ENCODE data around the gene INPP5A. TPM values are rescaled to one million over a fixed set of nuclear protein-coding genes. Genes with fewer than 3 reads are reported as not detected.
A peak's percentile ranks its signal among the peaks of the same experiment; 100 is the strongest.

The INPP5A gene
- total RNA-seq, 1 donor from 2014 or later: 105 TPM

DNA sequence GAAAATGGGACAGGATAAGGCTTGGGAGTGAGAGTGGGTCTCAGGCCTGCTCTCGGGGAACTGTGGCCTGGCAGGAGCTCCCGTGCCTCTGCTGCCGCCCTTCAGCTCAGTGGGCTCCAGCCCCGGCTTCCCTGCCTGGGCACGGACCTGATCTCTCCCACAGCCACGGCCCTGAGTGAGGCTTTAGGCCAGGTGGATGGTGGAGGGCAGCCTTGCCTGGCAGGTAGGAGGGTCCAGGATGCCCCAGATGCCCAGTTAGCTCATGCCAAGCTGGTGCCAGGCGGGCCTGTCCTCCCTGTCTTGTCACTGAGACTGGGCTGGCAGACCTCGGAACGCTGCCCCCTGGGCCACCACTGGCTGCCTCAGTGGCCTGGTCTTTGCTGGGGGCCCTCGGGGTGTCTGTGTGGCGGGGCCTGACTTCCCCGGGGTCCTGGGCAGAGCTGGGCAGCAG lies 116.6 kb downstream of the INPP5A start:
- peaks cover 8% of the 10 kb centered on the region for H3K4me1 ChIP-seq
- no peak for TF ChIP-seq CTCF (IDR thresholded peaks at IDR 0.05; ENCODE audit: borderline replicate concordance)
- no peak overlapping the region for H3K27ac ChIP-seq (replicated peaks)
- peaks cover 36% of the 10 kb centered on the region for H3K36me3 ChIP-seq
- intact Hi-C loops (cut with micrococcal nuclease): no loop called here
- no peaks in the 10 kb centered on the region for H3K27me3 ChIP-seq (ENCODE audit: low read depth)
- no peak for DNase-seq
- no peak overlapping the region for H3K4me3 ChIP-seq
- no peaks in the 10 kb centered on the region for H3K9me3 ChIP-seq (replicated peaks)

DNA sequence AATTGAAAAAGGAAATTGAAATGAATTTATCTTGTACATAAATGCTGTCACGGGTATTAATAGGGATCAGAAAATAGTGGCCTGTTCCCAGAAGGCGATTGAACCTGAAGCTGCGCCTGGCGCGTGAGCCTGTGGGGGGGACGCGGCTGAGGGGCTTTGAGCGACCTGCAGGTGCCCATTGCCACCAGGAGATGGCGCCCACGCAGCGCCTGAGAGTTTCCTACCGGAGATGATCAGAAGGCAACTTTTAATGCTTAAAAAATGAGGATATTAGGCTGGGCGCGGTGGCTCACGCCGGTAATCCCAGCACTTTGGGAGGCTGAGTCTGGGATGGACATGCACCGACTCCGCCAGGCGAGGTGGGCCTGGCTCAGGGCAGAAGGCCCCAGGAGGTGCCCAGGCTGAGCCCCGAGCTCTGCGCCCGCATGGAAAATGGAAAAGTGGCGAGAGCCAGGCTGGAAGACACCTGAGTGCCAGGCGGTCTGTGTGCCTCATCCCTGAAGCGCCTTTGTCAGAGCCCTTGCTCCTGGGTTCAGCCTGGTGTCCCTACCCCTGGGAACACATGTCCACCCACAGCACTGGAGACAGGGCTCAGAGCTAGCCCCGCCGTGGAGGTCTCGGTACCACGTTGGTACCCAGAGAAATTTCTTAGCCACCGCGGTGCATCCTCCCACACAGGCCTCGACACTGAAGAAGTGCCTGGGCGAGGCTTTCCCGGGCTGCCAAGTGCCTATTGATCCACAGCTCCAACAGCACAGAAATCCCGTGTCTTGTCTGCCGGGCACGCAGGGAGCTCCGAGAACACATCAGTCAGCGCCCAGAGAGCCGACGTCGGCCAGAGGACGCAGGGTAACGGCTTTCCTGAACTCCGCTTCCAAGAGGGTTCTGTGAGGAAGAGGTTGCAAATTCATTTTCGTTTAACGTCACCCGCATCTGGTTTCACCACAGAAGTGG lies 117.4 kb downstream of the INPP5A start:
- intact Hi-C loops (cut with micrococcal nuclease): no loop called here
- no peak overlapping the region for H3K4me3 ChIP-seq
- no peaks in the 10 kb centered on the region for H3K27me3 ChIP-seq (ENCODE audit: low read depth)
- peaks cover 16% of the 10 kb centered on the region for H3K4me1 ChIP-seq
- TF ChIP-seq CTCF (IDR thresholded peaks at IDR 0.05; ENCODE audit: borderline replicate concordance): peak; percentile 93
- H3K27ac ChIP-seq (replicated peaks): no peak overlapping the region
- H3K36me3 ChIP-seq: peaks cover 44% of the 10 kb centered on the region
- H3K9me3 ChIP-seq (replicated peaks): no peaks in the 10 kb centered on the region
- peak; percentile 42 for DNase-seq

DNA sequence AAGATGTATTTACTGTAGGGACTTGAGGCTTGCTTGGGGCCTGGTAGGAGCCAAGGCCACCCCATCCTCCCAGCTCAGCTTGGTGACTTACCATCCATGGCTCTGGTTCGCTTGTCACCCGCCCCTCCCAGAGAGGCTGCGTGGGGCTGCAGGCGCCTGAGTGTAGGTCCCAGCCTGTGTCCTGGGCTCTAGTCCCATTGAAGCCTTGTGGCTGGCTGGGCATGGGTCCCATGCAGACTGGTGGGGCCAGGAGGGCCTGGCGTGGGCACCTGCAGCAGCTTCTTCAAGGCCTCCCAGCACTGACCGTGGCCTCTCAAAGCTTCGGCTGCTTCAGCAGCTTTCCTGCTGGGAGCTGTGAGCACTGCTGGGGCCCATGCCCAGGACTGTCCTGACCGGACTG lies 118.1 kb downstream of the INPP5A start:
- Histone ChIP-seq H3K4me1 (peaks cover 16% of the 10 kb centered on the region), H3K27me3 (ENCODE audit: low read depth) (no peaks in the 10 kb centered on the region), H3K36me3 (peaks cover 44% of the 10 kb centered on the region), H3K9me3 (replicated peaks) (no peaks in the 10 kb centered on the region), H3K4me3 (no peak overlapping the region), H3K27ac (replicated peaks) (no peak overlapping the region)
- no peak for DNase-seq
- TF ChIP-seq CTCF (IDR thresholded peaks at IDR 0.05; ENCODE audit: borderline replicate concordance): no peak
- intact Hi-C loops (cut with micrococcal nuclease): no loop called here

DNA sequence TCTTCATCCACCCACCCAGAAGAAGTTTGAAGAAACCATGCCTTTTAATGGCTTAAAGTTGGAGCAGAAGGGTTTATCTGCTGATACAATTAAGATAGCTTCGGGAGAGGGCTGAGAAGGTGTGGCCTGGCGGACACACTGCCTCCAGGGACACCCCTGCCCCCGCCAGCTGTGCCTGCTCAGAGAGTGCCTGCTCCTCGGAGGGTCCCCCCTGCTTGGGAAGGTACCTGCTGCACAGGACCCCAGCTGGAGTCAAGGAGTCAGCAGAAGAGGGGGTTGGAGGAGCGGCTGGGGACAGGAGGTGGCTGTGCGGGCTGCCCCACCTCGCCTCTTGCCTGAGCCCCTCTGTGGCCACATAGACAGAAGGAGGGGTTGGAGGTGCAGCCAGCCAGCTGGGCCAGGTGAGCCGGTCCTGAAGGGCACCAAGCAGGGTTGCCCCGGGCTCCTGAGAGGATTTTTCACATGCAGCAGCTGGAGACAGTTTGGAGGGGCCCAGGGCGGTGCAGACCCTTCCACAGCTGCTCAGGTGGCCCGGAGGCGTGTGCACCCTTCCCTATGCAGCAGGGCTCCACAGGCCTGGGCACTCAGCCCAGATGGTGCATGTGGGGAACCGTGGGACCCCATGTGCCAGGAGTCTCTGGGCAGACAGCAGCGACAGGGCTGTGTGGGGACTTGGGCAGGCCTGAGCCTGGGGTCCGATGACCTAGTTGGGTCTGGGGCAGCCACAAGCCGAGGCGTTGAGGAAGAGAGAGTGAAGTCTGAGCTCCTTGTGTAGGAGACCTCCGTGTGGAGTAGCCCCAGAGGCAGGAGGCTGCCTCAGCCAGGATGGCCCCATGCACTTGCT lies 118.9 kb downstream of the INPP5A start:
- Histone ChIP-seq H3K4me3 (no peak overlapping the region), H3K9me3 (replicated peaks) (peaks cover 5% of the 10 kb centered on the region), H3K27me3 (ENCODE audit: low read depth) (no peaks in the 10 kb centered on the region), H3K27ac (replicated peaks) (no peak overlapping the region), H3K36me3 (peaks cover 46% of the 10 kb centered on the region), H3K4me1 (peaks cover 16% of the 10 kb centered on the region)
- no peak for DNase-seq
- TF ChIP-seq CTCF (IDR thresholded peaks at IDR 0.05; ENCODE audit: borderline replicate concordance): no peak
- intact Hi-C loops (cut with micrococcal nuclease): no loop called here

GRCh38 chr10:132657127-132657706 lies 119.6 kb downstream of the INPP5A start:
- Histone ChIP-seq H3K27me3 (ENCODE audit: low read depth) (no peaks in the 10 kb centered on the region), H3K4me3 (no peak overlapping the region), H3K27ac (replicated peaks) (no peak overlapping the region), H3K9me3 (replicated peaks) (peaks cover 9% of the 10 kb centered on the region), H3K36me3 (peaks cover 50% of the 10 kb centered on the region), H3K4me1 (peaks cover 16% of the 10 kb centered on the region)
- TF ChIP-seq CTCF (IDR thresholded peaks at IDR 0.05; ENCODE audit: borderline replicate concordance): no peak
- no peak for DNase-seq
- intact Hi-C loops (cut with micrococcal nuclease): no loop called here

Data from left ventricle myocardium inferior (tissue), 1 donor.